Measurements from ENCODE around the gene MACROH2A2.
A peak's percentile ranks its signal among the peaks of the same experiment; 100 is the strongest.

MACROH2A2 gene

DNA sequence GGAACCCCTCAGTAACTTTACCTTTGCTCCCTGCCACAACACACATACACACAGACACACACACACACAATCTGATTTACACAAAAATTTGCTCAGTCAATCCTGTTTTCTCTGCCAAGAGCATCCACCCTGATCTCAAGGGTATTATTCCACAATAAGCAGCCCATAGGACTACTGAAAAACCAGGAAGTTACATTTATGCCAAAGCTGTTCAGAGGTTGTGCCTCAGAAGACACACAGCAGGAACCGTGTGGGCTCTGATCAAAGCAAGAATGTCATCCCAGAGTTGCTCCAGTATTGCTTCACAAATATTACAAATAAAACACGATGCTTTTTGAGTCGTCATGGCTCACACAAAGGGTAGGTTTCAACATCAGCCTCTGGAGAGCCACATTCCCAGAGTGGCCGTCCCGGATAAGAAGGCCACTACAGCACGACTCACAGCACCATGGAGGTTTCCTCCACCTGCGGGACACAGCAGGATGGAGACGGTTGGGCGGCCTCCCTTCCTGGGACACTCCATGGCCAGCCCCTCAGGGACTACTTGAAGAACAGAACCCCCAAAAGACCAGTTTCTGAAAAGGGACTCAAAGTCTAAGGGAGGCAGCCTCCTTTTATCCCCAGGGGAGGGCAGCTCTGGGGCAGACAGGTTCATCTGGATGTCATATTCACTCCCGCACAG is 78.4 kb downstream of the MACROH2A2 start:
- DNase-seq (ENCODE audit: low read depth in 2 of 2), result no peak

GRCh38 chr10:70131560-70131937 is 78.9 kb downstream of the MACROH2A2 start:
- DNase-seq (ENCODE audit: low read depth in 2 of 2), result no peak

DNA sequence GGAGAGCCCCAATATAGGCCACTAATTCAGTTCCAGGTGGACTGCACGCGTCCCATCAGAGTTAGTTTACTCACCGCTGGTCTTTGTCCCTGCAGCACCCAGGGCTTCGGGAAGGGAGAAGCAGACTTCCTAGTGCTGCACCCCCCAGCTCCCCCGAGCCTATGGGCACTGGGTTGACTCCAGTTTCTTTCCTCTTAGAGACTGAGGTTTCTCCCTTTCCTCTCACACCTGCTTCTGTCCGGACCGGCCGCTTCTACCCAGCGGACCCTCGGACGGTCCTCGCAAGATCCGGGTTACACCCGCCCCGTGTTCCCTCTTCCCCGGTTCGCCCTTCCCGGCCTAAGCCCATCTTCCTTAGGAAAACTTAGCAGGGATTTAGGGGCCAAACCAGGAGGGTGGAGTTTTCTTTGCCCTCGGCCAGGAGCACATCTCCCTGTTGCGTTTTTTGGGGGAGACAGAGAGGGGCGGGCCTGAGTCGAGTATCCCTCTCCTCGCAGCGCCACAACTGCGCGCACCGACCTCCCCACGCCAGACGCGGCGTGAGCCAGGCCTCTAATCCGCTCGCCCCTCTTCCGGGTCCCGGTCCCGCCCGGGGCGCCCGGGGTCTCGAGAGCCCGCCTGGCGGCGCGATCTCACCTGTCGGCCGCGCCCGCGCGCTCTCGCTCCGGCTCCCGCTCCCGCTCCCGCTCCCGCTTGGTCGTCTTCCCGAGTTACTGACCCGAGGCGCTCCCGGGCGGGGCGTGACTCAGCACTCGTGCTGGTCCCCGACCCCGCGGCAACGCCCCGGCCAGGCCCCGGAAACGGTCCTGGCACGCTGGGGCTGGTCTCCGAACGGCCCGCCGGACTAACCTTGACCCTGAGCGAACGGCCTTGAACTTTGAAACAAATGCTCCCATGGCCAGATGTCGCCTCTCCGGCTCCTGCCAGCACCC is 79.7 kb downstream of the MACROH2A2 start, which contains the start of gene AIFM2:
AIFM2 (minus strand) TSS at position 728 of the 932 bp plus-strand sequence. CDS start 8,741 bp downstream, outside the sequence.
- DNase-seq (ENCODE audit: low read depth in 2 of 2), result no peak

- no peak for DNase-seq (ENCODE audit: low read depth in 2 of 2)
Measured at GRCh38 chr10:70135046-70135445, 82.4 kb downstream of the MACROH2A2 start.

- no peak for DNase-seq (ENCODE audit: low read depth in 2 of 2)
Measured at GRCh38 chr10:70135684-70136083, 83.0 kb downstream of the MACROH2A2 start.

- DNase-seq (ENCODE audit: low read depth in 2 of 2), result no peak
Measured at GRCh38 chr10:70137135-70137534, 84.5 kb downstream of the MACROH2A2 start.

GRCh38 chr10:70137927-70138883 is 85.6 kb downstream of the MACROH2A2 start:
- DNase-seq (ENCODE audit: low read depth in 2 of 2), result no peak

GRCh38 chr10:70139151-70139996 is 86.7 kb downstream of the MACROH2A2 start:
- DNase-seq (ENCODE audit: low read depth in 2 of 2), result no peak

- no peak for DNase-seq (ENCODE audit: low read depth in 2 of 2)
Measured at GRCh38 chr10:70139997-70140250, 87.3 kb downstream of the MACROH2A2 start.

DNA sequence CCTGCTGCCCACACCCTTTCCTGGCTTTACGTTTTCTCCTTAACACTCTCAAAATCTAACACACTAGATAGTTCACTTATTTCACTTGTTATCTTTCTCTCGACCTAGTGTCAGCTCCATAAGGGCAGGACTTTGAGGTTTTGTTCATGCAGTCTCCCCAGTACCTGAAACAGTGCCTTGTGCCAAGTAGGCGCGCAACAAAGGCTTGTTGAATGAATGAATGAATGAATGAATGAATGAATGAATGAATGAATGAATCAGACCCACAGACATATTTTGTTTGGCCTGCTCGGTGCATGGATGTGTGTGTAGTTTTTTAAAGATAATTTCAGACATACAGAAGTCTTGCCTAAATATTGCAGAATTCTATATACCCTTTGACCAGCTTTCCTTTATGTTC is 87.7 kb downstream of the MACROH2A2 start:
- no peak for DNase-seq (ENCODE audit: low read depth in 2 of 2)

- DNase-seq (ENCODE audit: low read depth in 2 of 2), result no peak
Measured at GRCh38 chr10:70142555-70142954, 89.9 kb downstream of the MACROH2A2 start.

DNA sequence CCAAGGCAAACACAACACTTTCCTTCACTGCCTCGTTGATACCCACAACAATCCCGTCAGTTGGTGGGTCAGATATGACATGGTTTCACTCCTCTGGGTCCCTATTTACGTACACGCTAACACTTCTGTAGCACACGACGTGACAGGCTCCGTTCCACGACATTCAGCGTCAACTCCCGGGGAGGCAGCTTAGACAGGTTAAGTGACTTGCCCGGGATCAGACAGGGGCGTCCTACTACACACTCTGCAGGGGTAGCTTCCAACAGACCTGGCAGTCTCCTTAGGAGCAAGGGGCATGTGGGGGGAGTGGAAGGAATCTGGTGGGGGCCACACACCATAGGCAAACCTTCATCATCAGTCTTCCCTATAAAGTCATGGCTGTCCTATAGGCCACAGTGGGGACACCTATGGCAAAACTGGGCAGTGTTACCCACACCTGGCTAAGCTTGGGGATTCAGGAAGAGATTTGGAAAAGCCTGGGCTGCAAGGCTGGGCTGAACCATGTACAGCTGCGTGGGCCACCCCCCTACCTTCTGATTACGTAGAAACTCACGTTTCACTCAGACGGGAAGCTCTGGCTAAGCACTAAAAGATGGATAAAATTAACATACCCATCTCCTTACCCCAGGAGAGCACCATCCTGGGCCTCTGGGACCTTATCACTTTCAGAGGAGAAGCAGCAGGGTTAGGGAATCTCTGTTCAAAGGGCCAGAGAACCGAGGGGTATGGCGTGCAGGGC is 91.9 kb downstream of the MACROH2A2 start:
- DNase-seq (ENCODE audit: low read depth in 2 of 2), result no peak

GRCh38 chr10:70145166-70145665 is 92.6 kb downstream of the MACROH2A2 start:
- DNase-seq (ENCODE audit: low read depth in 2 of 2), result no peak

DNA sequence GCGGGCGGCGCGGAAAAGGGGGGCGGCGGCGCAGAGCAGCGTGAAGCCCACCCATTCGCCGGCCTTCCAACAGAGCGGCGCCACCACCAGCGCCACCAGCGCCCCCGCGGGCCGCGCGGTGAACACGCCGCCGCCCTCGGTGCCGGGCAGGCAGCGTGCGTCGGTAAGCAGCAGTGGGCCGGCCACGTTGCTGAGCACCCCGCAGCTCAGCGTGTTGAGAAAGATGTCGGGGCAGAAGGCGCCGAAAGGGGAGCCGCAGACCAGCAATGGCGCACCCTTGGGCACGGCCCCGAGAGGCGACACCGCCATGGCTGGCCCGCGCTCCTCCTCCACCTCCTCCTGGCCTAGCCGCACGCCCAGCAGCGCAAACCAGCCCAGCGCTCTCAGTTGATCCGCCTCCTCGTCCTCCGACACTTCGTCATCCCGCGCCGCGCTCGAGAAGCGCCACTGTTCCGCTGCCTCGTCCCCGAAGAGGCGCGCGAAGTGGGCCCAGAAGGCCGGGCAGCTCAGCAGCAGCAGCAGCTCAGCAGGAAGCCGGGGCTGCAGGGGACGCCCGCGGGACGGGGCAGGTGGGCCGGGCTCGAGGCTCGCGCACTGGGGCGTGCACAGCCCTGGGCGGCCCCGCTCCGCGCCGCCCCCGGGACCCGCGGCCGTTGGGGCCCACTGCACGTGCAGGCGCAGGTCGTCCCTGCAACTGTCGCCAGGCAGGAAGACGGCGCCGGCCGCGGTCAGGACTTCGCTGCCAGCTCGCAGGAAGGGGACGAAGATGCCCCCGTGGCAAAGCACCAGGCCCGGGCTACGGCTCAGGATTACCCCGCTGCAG is 93.2 kb downstream of the MACROH2A2 start:
- no peak for DNase-seq (ENCODE audit: low read depth in 2 of 2)

- peak; percentile 94 for DNase-seq (ENCODE audit: low read depth in 2 of 2)
Measured at GRCh38 chr10:70146489-70147258, 94.0 kb downstream of the MACROH2A2 start, which contains the start of gene TYSND1. TYSND1 (minus strand) TSS chr10:70146700; CDS start chr10:70146586, 114 bp downstream.

DNA sequence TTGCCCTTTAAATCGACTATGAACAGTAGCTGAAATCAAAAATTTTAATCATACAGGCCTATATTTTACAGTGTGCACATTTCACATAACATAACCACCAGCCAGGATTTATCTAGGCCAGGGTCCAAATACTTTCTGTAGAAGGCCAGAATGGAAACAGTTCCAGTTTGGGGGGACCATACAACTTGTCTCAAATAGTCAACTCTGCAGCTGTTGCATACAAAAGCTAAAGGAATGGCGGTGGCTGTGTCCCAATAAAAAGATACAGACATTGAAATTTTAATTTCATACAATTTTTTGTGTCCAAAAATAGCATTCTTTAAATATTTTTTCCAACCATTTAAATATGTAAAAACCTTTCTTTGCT is 94.6 kb downstream of the MACROH2A2 start:
- no peak for DNase-seq (ENCODE audit: low read depth in 2 of 2)

GRCh38 chr10:70148516-70148915 is 95.9 kb downstream of the MACROH2A2 start:
- DNase-seq (ENCODE audit: low read depth in 2 of 2), result no peak

DNA sequence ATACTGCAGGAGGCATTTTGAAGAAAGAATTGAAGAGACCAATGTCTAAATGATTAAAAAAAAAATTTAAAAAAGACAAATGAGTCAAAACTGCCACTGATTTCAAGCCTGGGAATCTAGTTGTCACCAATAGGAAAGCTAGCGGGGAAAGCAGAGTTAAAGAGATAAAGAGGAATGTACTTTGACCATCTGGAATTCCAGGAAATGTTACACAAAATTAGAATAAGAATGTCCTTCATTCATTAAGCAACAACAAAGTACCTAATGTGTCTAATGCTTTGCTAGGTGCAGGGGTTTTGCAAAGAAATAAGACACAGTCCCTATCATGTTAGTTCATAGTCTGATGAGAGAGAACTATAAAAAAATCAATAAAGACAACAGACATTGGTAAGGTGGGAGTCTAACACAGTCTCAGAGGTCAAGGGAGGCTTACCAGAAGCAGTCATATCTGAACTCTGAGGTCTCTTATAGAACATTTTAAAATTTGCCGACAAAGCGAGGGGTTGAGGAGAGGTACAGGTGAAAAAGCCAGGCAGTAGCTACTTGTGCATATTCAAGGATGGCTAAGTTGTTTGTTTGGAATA is 102.7 kb downstream of the MACROH2A2 start:
- DNase-seq (ENCODE audit: low read depth in 2 of 2), result no peak
